H1 (cell line): ENCODE measurements around the gene CPZ. TPM values are rescaled to one million over a fixed set of nuclear protein-coding genes. Genes with fewer than 3 reads are reported as not detected.

Source experiments
- CTCF ChIA-PET: fragments of 300-600 bp; sonication (Branson Sonifier 250); formaldehyde crosslinking; loops from one replicate; lab custom pipeline; 2021; ENCODE audit not compliant: partially characterized antibody; lab: Charles Lee
- POLR2A ChIA-PET: fragments of 300-600 bp; sonication (Branson Sonifier 250); formaldehyde crosslinking; loops from one replicate; lab custom pipeline; 2021; ENCODE audit warnings: inconsistent platforms; ENCODE audit not compliant: partially characterized antibody; lab: Charles Lee
- DNase-seq, 2 experiments: peaks; one replicate each; pipeline versions ENCODE4 v3.0.0 to v3.0.0-alpha.2; 2010 to 2022; ENCODE audit warnings: low spot score in 2 of 2, low read depth in 1 of 2, mixed read lengths in 1 of 2
- FAIRE-seq: peaks from 2 replicates; lab custom pipeline; 2011; peaks lifted over from hg19 to GRCh38; lab: Jason Lieb, UNC
- H2AFZ ChIP-seq: 2 replicates; pipeline ENCODE4 v1.8.1; 2012; ENCODE audit warnings: low read length, inconsistent platforms
- H2AK5ac ChIP-seq: 2 replicates; pipeline ENCODE4 v1.6.1; 2013; ENCODE audit warnings: low read depth, low read length
- H2BK120ac ChIP-seq: replicated peaks from 2 replicates; pipeline ENCODE3; 2013; ENCODE audit warnings: low read depth, low read length, inconsistent platforms
- H2BK12ac ChIP-seq: 2 replicates; pipeline ENCODE4 v1.6.1; 2013; ENCODE audit warnings: low read depth, low read length
- H2BK15ac ChIP-seq: 2 replicates; pipeline ENCODE4 v1.6.1; 2013; ENCODE audit warnings: low read length
- H2BK20ac ChIP-seq: 2 replicates; pipeline ENCODE4 v1.6.1; 2013; ENCODE audit warnings: low read length
- H2BK5ac ChIP-seq: 2 replicates; pipeline ENCODE4 v1.6.1; 2013; ENCODE audit warnings: low read depth, low read length
- H3K14ac ChIP-seq: 2 replicates; pipeline ENCODE4 v1.6.1; 2013; ENCODE audit warnings: inconsistent platforms; ENCODE audit not compliant: insufficient read length
- H3K18ac ChIP-seq: 2 replicates; pipeline ENCODE4 v1.6.1; 2013; ENCODE audit warnings: low read length; ENCODE audit errors: extremely low read depth
- H3K23ac ChIP-seq: 2 replicates; pipeline ENCODE4 v1.6.1; 2013; ENCODE audit warnings: inconsistent platforms; ENCODE audit not compliant: insufficient read length
- H3K23me2 ChIP-seq: 2 replicates; pipeline ENCODE4 v1.6.1; 2013; ENCODE audit warnings: low read depth, low read length
- H3K27ac ChIP-seq: 2 replicates; pipeline ENCODE4 v1.6.1; 2011; ENCODE audit warnings: low read depth, low read length, inconsistent platforms
- H3K27me3 ChIP-seq, 4 experiments: replicated peaks in 1 of 4; 1 replicate in 1 of 4; 2 replicates in 3 of 4; pipeline versions ENCODE4 v1.6.1 to v1.8.1; 2011 to 2013; ENCODE audit warnings: low read length in 3 of 4, mild to moderate bottlenecking in 3 of 4, inconsistent platforms in 2 of 4, mixed read lengths in 2 of 4, moderate library complexity in 1 of 4; ENCODE audit not compliant: control insufficient read depth in 3 of 4, insufficient read depth in 3 of 4; ENCODE audit errors: extremely low read depth in 1 of 4
- H3K36me3 ChIP-seq, 4 experiments: 2 replicates each; pipeline versions ENCODE4 v1.6.1 to v1.8.1; 2011 to 2013; ENCODE audit warnings: mild to moderate bottlenecking in 4 of 4, low read length in 3 of 4, moderate library complexity in 2 of 4, control low read depth in 1 of 4, inconsistent platforms in 1 of 4; ENCODE audit not compliant: insufficient read depth in 4 of 4, control insufficient read depth in 2 of 4
- H3K4ac ChIP-seq: replicated peaks from 2 replicates; pipeline ENCODE3; 2013; ENCODE audit warnings: low read length, low read depth, mixed read lengths, inconsistent platforms; ENCODE audit not compliant: insufficient read length
- H3K4me1 ChIP-seq, 4 experiments: replicated peaks in 1 of 4; 1 replicate in 1 of 4; 2 replicates in 3 of 4; pipeline versions ENCODE4 v1.6.1 to v1.8.1; 2011 to 2013; ENCODE audit warnings: low read length in 3 of 4, inconsistent platforms in 2 of 4, mixed read lengths in 1 of 4; ENCODE audit not compliant: insufficient read depth in 4 of 4, control insufficient read depth in 3 of 4
- H3K4me2 ChIP-seq, 2 experiments: 2 replicates each; pipeline versions ENCODE4 v1.6.1 to v1.8.1; 2011 to 2013; ENCODE audit warnings: low read depth in 2 of 2, low read length in 2 of 2, control low read depth in 1 of 2, inconsistent platforms in 1 of 2, mild to moderate bottlenecking in 1 of 2; ENCODE audit not compliant: insufficient read depth in 1 of 2
- H3K4me3 ChIP-seq, 4 experiments: fragments of 200-600, 300-600 bp in 1 of 4; sonication (generic), shearing (Covaris generic), sonication (Bioruptor Twin) in 1 of 4; 2 replicates each; pipeline versions ENCODE4 v1.5.1 to v1.8.1; 2011 to 2016; ENCODE audit warnings: low read length in 4 of 4, low read depth in 3 of 4, control low read depth in 2 of 4, inconsistent platforms in 2 of 4, mild to moderate bottlenecking in 2 of 4, mixed read lengths in 1 of 4, moderate library complexity in 1 of 4; ENCODE audit not compliant: insufficient read depth in 2 of 4; ENCODE audit errors: extremely low read depth in 1 of 4
- H3K56ac ChIP-seq: replicated peaks from 2 replicates; pipeline ENCODE3; 2013; ENCODE audit warnings: low read depth, mild to moderate bottlenecking, mixed read lengths, low read length, inconsistent platforms; ENCODE audit not compliant: insufficient read length
- H3K79me1 ChIP-seq: 2 replicates; pipeline ENCODE4 v1.6.1; 2013; ENCODE audit warnings: low read depth, low read length, control low read depth
- H3K79me2 ChIP-seq, 2 experiments: 2 replicates each; pipeline versions ENCODE4 v1.6.1 to v1.8.1; 2012 to 2013; ENCODE audit warnings: low read length in 2 of 2, mild to moderate bottlenecking in 2 of 2, inconsistent platforms in 1 of 2; ENCODE audit not compliant: insufficient read depth in 2 of 2, control insufficient read depth in 1 of 2
- H3K9ac ChIP-seq, 4 experiments: replicated peaks in 1 of 4; 1 replicate in 1 of 4; 2 replicates in 3 of 4; pipeline versions ENCODE4 v1.6.1 to v1.8.1; 2011 to 2013; ENCODE audit warnings: low read depth in 3 of 4, low read length in 3 of 4, control low read depth in 2 of 4, mild to moderate bottlenecking in 2 of 4, moderate library complexity in 2 of 4, inconsistent platforms in 1 of 4; ENCODE audit errors: extremely low read depth in 1 of 4
- H3K9me3 ChIP-seq, 2 experiments: 2 replicates each; pipeline versions ENCODE4 v1.6.1 to v1.8.1; 2012 to 2013; ENCODE audit warnings: mild to moderate bottlenecking in 2 of 2, moderate library complexity in 2 of 2, control low read depth in 1 of 2, inconsistent platforms in 1 of 2, low read depth in 1 of 2, low read length in 1 of 2, mixed read lengths in 1 of 2; ENCODE audit not compliant: insufficient read depth in 2 of 2
- H4K20me1 ChIP-seq, 2 experiments: replicated peaks in 1 of 2; 2 replicates each; pipeline versions ENCODE3 to v1.8.1; 2011 to 2013; ENCODE audit warnings: inconsistent platforms in 2 of 2, low read length in 2 of 2, mild to moderate bottlenecking in 1 of 2; ENCODE audit not compliant: insufficient read depth in 2 of 2, control insufficient read depth in 1 of 2
- H4K5ac ChIP-seq: 2 replicates; pipeline ENCODE4 v1.6.1; 2013; ENCODE audit warnings: low read length, low read depth, mixed read lengths, inconsistent platforms; ENCODE audit not compliant: insufficient read length
- H4K8ac ChIP-seq: 2 replicates; pipeline ENCODE4 v1.8.0; 2013; ENCODE audit warnings: mild to moderate bottlenecking, moderate library complexity, low read length, inconsistent platforms; ENCODE audit not compliant: insufficient read depth; ENCODE audit errors: extremely low read depth
- H4K91ac ChIP-seq: replicated peaks from 2 replicates; pipeline ENCODE3; 2013; ENCODE audit warnings: low read length, mixed read lengths, inconsistent platforms; ENCODE audit not compliant: insufficient read length
- CBX5 ChIP-seq: fragments of 300-800, 300-1000 bp; sonication (generic); IDR thresholded peaks from 2 replicates; pipeline ENCODE4 v1.7.1; 2016; ENCODE audit warnings: antibody characterized with exemption, low read length, low read depth
- JUND ChIP-seq: IDR thresholded peaks from 2 replicates; pipeline ENCODE4 v1.6.1; 2011; ENCODE audit warnings: mild to moderate bottlenecking, improper control_type of control experiment, low read length
- MAX ChIP-seq: IDR thresholded peaks from 2 replicates; pipeline ENCODE4 v1.6.1; 2012; ENCODE audit warnings: inconsistent platforms
- NRF1 ChIP-seq: IDR thresholded peaks from 2 replicates; pipeline ENCODE4 v1.6.1; 2011; ENCODE audit warnings: mild to moderate bottlenecking, low read depth, low read length, improper control_type of control experiment
- PHF8 ChIP-seq: fragments of 200-600 bp; sonication (generic); conservative IDR thresholded peaks from 2 replicates; pipeline ENCODE4 v1.7.1; 2012; ENCODE audit warnings: low read depth, mild to moderate bottlenecking, inconsistent platforms, low read length, moderate library complexity
- RFX5 ChIP-seq: IDR thresholded peaks from 2 replicates; pipeline ENCODE4 v1.6.1; 2011; ENCODE audit warnings: low read depth, low read length, improper control_type of control experiment, borderline replicate concordance
- RXRA ChIP-seq: IDR thresholded peaks from 2 replicates; pipeline ENCODE4 v1.6.1; 2011; ENCODE audit warnings: low read depth, mild to moderate bottlenecking, low read length, moderate library complexity; ENCODE audit not compliant: insufficient read depth
- WGBS, 2 experiments: shearing (Covaris generic) in 1 of 2; methylation state at CpG; one replicate each; pipeline versions ENCODE4 v1.1.6 to v1.1.7; 2013 to 2015; ENCODE audit warnings: low lambda C conversion rate in 2 of 2, mixed read lengths in 2 of 2, inconsistent platforms in 1 of 2, low coverage in 1 of 2, missing lambda C conversion rate in 1 of 2; ENCODE audit not compliant: insufficient replicate concordance in 2 of 2, insufficient coverage in 1 of 2, insufficient read length in 1 of 2; ENCODE audit errors: extremely low coverage in 1 of 2, missing lambda C conversion rate in 1 of 2; 5-methylcytosine and 5-hydroxymethylcytosine counted together
- polyA plus RNA-seq, 7 experiments: library from polyadenylated mRNA; depleted of rRNA in 3 of 7; stranded (reverse) in 5 of 7; unstranded in 2 of 7; fragments of >200 nt in 5 of 7; fragments of 200-250 nt in 2 of 7; gene quantifications; 1 replicate in 5 of 7; 2 replicates in 1 of 7; 4 replicates in 1 of 7; pipeline versions ENCODE4 v1.2.1 to v1.2.3, GENCODE V29; 2011 to 2013; ENCODE audit warnings: missing spikeins in 2 of 7, mixed read lengths in 2 of 7
- total RNA-seq: library from RNA; stranded (reverse); fragmentation: NEBNext Ultra II Directional; extraction: Animal tissue kit (Norgen Biotek cat#: 25700); gene quantifications from 2 replicates; pipeline ENCODE4 v1.2.1, GENCODE V29; 2021
- TF ChIP-seq, protein P1 (sequence below): IDR thresholded peaks from 2 replicates; pipeline ENCODE4 v1.6.1; 2012; ENCODE audit warnings: inconsistent platforms

The CPZ gene
- total and polyA plus RNA-seq, 2 of the 8 experiments (the other 6 are each of a cell fraction or from before 2014, with no cell fraction given), result 28.8 to 40.7 TPM

DNA sequence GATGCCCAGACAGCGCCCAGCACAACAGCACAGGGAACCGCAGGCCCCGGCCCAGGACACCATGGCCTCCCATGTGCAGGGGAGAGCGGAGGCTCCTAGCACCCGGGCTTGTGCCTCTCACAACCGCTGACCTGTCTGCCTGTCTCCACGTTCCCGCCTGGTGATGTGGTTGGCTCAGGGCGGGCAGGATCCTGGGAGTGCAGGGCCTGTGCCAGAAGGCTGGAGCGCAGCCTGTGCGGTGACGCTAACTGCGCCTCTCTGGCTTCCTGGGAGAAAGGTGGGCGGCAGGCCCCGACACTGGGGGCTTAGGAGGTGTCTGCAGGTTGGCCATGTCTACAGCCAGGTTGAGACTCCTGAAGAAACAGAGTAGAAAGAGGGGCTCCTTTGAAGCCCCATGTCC is 48.7 kb downstream of the CPZ start:
- Histone ChIP-seq H3K14ac (no peak overlapping the region), H3K79me1 (no peaks in the 10 kb centered on the region), H3K36me3 (no peaks in the 10 kb centered on the region), H3K23ac (no peak overlapping the region), H4K8ac (peak overlapping the region; percentile 16; the same call in 1 of the 2 replicates), H3K9ac (no peak overlapping the region), H3K27me3 (0 out of 7 replicates have a peak, but pooled peaks cover 0 to 3% (median 0%) of the 10 kb centered on the region in 4 experiments), H3K79me2 (no peaks in the 10 kb centered on the region), H3K4me3 (no peak overlapping the region), H2BK12ac (no peak overlapping the region), H3K4me1 (peaks cover 0 to 2% (median 0%) of the 10 kb centered on the region in 4 experiments; a peak in 3 of 7 replicates), H3K27ac (no peak overlapping the region), H4K91ac (no peak overlapping the region), H2AK5ac (no peak overlapping the region), H3K23me2 (no peaks in the 10 kb centered on the region), H2BK20ac (no peak overlapping the region), H4K5ac (no peak overlapping the region), H3K4me2 (no peak overlapping the region), H2BK15ac (no peak overlapping the region), H3K56ac (no peak overlapping the region), H2BK5ac (no peak overlapping the region), H3K9me3 (no peaks in the 10 kb centered on the region), H4K20me1 (peaks cover 0 to 2% of the 10 kb centered on the region in 2 experiments), H3K18ac (no peak overlapping the region), H2AFZ (no peak overlapping the region), H2BK120ac (no peak overlapping the region), H3K4ac (no peak overlapping the region)
- TF ChIP-seq RFX5 (no peak), PHF8 (no peak), NRF1 (no peak), MAX (no peak), JUND (no peak), CBX5 (no peak), RXRA (no peak)
- TF ChIP-seq, protein P1, sequence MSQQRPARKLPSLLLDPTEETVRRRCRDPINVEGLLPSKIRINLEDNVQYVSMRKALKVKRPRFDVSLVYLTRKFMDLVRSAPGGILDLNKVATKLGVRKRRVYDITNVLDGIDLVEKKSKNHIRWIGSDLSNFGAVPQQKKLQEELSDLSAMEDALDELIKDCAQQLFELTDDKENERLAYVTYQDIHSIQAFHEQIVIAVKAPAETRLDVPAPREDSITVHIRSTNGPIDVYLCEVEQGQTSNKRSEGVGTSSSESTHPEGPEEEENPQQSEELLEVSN, result no peak
- CTCF ChIA-PET, result no interaction called here
- POLR2A ChIA-PET, result no interaction called here
- WGBS, 2 experiments, result 92% methylated on average over 15 of the region's 15 CpGs; no CpG with 5 or more reads in 1 of the 2 experiments
- FAIRE-seq, result no peak
- no peak for DNase-seq
